GM12873 (cell line): ENCODE results near the gene PRKAG2.

ENCODE experiments used
- TF ChIP-seq, protein P1 (sequence below): IDR thresholded peaks from 2 replicates; pipeline ENCODE4 v1.5.1; 2012; ENCODE audit warnings: low read depth, mild to moderate bottlenecking, moderate library complexity, low read length, control low read depth; ENCODE audit not compliant: insufficient read depth; ENCODE audit errors: missing control alignments

PRKAG2 gene

DNA sequence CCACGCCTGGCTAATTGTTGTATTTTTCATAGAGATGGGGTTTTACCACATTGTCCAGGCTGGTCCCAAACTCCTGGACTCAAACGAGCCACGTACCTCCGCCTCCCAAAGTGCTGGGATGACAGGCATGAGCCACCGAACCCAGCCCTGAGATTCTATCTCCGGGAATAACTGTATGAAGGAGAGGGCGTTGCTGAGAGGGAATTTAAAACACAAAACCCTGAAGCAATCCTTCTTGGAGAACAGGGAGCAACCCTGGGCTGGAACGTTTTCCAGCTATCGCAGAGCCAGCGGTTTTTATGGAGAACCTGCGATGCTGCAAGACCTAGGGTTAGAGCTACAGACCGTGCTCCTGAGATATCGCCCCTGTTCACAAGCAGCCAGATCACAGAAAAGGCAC lies 144.6 kb downstream of the PRKAG2 start:
- TF ChIP-seq, protein P1, sequence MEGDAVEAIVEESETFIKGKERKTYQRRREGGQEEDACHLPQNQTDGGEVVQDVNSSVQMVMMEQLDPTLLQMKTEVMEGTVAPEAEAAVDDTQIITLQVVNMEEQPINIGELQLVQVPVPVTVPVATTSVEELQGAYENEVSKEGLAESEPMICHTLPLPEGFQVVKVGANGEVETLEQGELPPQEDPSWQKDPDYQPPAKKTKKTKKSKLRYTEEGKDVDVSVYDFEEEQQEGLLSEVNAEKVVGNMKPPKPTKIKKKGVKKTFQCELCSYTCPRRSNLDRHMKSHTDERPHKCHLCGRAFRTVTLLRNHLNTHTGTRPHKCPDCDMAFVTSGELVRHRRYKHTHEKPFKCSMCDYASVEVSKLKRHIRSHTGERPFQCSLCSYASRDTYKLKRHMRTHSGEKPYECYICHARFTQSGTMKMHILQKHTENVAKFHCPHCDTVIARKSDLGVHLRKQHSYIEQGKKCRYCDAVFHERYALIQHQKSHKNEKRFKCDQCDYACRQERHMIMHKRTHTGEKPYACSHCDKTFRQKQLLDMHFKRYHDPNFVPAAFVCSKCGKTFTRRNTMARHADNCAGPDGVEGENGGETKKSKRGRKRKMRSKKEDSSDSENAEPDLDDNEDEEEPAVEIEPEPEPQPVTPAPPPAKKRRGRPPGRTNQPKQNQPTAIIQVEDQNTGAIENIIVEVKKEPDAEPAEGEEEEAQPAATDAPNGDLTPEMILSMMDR, result no peak

DNA sequence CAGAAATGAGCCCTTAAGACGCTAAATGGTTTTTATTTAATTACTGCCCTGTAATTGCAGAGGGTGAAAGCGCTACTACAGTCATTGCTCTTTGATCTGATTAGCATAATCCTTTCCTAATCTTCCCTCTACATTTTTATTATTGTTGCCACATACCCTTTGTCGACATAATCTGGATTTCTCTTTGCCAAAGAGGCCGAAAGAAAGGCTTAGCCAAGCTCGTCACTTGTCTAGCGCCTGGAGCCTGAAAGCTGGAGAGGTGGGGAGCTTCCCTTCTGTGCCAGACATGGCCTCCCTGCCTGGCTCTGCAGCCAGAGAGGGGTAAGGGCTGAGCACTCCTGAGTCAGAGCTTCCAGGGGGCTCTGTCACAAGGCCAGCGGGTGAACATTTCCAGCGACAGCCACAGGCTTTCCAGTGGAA lies 145.9 kb downstream of the PRKAG2 start:
- TF ChIP-seq, protein P1, result no peak

GRCh38 chr7:151730591-151730990 lies 146.3 kb downstream of the PRKAG2 start:
- TF ChIP-seq, protein P1, result no peak

DNA sequence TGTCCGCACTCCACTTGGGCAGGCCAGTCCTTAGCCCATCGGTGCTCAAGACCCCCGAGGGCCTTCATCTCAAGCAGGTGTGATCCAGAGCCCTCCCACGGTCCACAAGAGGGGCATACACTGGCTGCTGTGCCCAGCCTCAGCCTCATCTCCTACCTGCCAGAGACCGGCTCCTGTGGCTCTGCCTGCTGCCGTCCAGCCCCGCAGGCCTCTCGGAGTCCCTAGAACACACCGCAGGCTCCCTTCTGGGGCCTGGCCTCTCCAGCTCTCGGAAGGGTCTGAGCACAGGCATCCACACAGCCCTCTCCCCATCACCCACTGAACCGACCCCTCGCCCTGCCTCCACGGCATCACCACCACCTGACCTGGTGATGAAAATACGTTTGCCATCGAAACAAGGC lies 147.4 kb downstream of the PRKAG2 start:
- TF ChIP-seq, protein P1, result no peak

GRCh38 chr7:151728746-151729145 lies 148.2 kb downstream of the PRKAG2 start:
- TF ChIP-seq, protein P1, result no peak

DNA sequence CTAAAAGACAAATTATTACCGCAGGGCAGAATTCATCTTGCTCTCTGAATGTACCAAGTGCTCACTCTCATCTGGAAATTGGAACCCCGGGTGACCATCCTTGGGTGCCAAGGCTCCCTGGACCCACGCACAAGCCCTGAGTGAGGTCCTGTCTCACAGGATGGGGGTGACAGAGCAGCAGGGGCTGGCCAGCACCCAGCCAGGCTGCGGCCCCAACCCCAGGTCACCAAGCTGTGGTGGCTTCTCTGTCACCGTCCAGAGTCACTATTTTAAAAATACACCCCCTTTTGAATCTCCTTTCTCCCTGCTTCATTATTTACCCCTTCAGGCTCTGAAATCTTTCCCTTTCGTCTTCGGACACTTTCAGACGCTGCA lies 148.6 kb downstream of the PRKAG2 start:
- TF ChIP-seq, protein P1, result no peak

DNA sequence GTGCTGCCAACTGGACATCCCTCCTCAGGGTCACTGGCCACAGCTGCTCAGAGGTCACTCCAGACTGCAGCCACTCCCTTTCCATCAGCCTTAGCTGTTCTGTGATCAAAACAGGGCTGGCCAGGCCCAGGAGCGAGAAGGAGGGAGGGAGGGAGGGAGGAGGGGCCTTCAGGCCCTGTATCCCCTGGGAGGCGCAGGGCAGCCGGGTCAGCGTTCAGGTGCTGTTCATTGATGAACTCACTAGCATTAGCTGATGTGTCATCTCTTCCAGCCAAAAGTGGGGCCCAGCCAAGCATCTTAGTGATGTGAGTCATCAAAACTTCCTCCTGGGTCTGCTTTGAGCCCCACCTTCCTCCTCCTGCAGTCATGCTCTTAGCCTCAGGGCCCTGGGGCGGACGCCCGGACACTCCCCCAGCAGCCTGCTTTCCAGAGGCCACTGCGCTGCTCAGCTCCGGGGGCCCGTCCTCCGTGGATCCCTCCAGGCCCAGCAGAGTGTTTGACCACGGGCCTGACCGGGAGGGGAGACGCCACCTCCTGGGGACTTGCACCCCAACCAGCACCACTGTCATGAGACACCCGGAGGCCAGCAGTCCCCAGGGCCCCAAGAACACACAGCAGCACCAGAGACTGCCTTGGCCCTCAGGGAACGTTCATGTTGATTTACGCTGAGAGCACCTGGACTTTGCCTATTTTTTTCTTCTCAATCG lies 149.2 kb downstream of the PRKAG2 start:
- TF ChIP-seq, protein P1, result no peak
